Loucy (cell line): ENCODE measurements around the gene COMMD2.

Source experiments
- H2AFZ ChIP-seq: fragments of 200-600 bp; sonication (generic); 2 replicates; pipeline ENCODE4 v1.6.0; 2016; ENCODE audit warnings: antibody characterized with exemption, mild to moderate bottlenecking, low read length, moderate library complexity
- H3F3A ChIP-seq: fragments of 200-600 bp; 2 replicates; pipeline ENCODE4 v1.6.0; 2016; ENCODE audit warnings: antibody characterized with exemption, low read depth, mild to moderate bottlenecking
- H3K27me3 ChIP-seq: fragments of 200-600 bp; sonication (generic); 2 replicates; pipeline ENCODE4 v1.6.1; 2014; ENCODE audit warnings: low read length, mild to moderate bottlenecking; ENCODE audit not compliant: insufficient read depth, poor library complexity, severe bottlenecking
- H3K36me3 ChIP-seq: fragments of 200-600 bp; sonication (generic); 2 replicates; pipeline ENCODE4 v1.6.1; 2016; ENCODE audit warnings: low read length; ENCODE audit not compliant: insufficient read depth
- H3K4me1 ChIP-seq: fragments of 200-600 bp; sonication (generic); 2 replicates; pipeline ENCODE4 v1.5.1; 2014; ENCODE audit warnings: low read length, mild to moderate bottlenecking; ENCODE audit not compliant: insufficient read depth, poor library complexity, severe bottlenecking
- H3K4me2 ChIP-seq: fragments of 200-600 bp; sonication (generic); 2 replicates; pipeline ENCODE4 v1.6.0; 2014; ENCODE audit warnings: antibody characterized with exemption, low read length, low read depth, mild to moderate bottlenecking; ENCODE audit not compliant: poor library complexity, severe bottlenecking
- H3K4me3 ChIP-seq: fragments of 200-600 bp; sonication (generic); 2 replicates; pipeline ENCODE4 v1.5.1; 2014; ENCODE audit warnings: low read length, mild to moderate bottlenecking, mixed read lengths; ENCODE audit not compliant: poor library complexity, severe bottlenecking
- H3K79me2 ChIP-seq: fragments of 200-600 bp; sonication (generic); 2 replicates; pipeline ENCODE4 v1.6.1; 2014; ENCODE audit warnings: low read length; ENCODE audit not compliant: insufficient read depth
- H3K9ac ChIP-seq: fragments of 200-600 bp; sonication (generic); 2 replicates; pipeline ENCODE4 v1.6.0; 2014; ENCODE audit warnings: mild to moderate bottlenecking, low read depth, low read length, moderate library complexity; ENCODE audit not compliant: poor library complexity, severe bottlenecking
- H3K9me2 ChIP-seq: fragments of 200-600 bp; sonication (generic); replicated peaks from 2 replicates; pipeline ENCODE4 v1.6.1; 2016; ENCODE audit warnings: low read depth, low read length, mixed read lengths
- H3K9me3 ChIP-seq: fragments of 200-600 bp; sonication (generic); 2 replicates; pipeline ENCODE4 v1.6.1; 2014; ENCODE audit warnings: mild to moderate bottlenecking, antibody characterized with exemption, low read length, low read depth; ENCODE audit not compliant: insufficient read depth
- H4K20me1 ChIP-seq: fragments of 200-600 bp; sonication (generic); 2 replicates; pipeline ENCODE4 v1.6.0; 2014; ENCODE audit warnings: antibody characterized with exemption, low read length, mild to moderate bottlenecking; ENCODE audit not compliant: insufficient read depth, poor library complexity, severe bottlenecking
- CTCF ChIP-seq: fragments of 200-600 bp; sonication (generic); conservative IDR thresholded peaks from 2 replicates; pipeline ENCODE4 v1.5.1; 2014; ENCODE audit warnings: mild to moderate bottlenecking, antibody characterized with exemption, low read length
- EZH2phosphoT487 ChIP-seq: fragments of 200-600 bp; IDR thresholded peaks from 2 replicates; pipeline ENCODE4 v1.6.1; 2018; ENCODE audit warnings: antibody characterized with exemption, mild to moderate bottlenecking, moderate library complexity, borderline replicate concordance

COMMD2 gene

GRCh38 chr3:149751551-149751950, 738 bp downstream of the COMMD2 start:
- no peak for TF ChIP-seq CTCF
- Histone ChIP-seq H3K4me3 (peak overlapping the region; percentile 94), H3F3A (no peaks in the 10 kb centered on the region), H2AFZ (peak overlapping the region; percentile 99), H3K27me3 (no peaks in the 10 kb centered on the region), H3K9me2 (no peaks in the 10 kb centered on the region), H4K20me1 (no peaks in the 10 kb centered on the region), H3K9ac (peak overlapping the region; percentile 79), H3K79me2 (peaks cover 23% of the 10 kb centered on the region), H3K4me1 (peaks cover 16% of the 10 kb centered on the region), H3K36me3 (peaks cover 13% of the 10 kb centered on the region; the same call in 1 of the 2 replicates), H3K4me2 (peak overlapping the region; percentile 98), H3K9me3 (no peaks in the 10 kb centered on the region)

- no peak overlapping the region for H3K4me3 ChIP-seq
- peaks cover 14% of the 10 kb centered on the region for H3K4me1 ChIP-seq
- H3K4me2 ChIP-seq = peak overlapping the region; percentile 33
- peaks cover 35% of the 10 kb centered on the region; the same call in 1 of the 2 replicates for H3K36me3 ChIP-seq
- H3K9me2 ChIP-seq = no peaks in the 10 kb centered on the region
- peaks cover 4% of the 10 kb centered on the region; the same call in 1 of the 2 replicates for H3K79me2 ChIP-seq
- H4K20me1 ChIP-seq = no peaks in the 10 kb centered on the region
- H3K9me3 ChIP-seq = no peaks in the 10 kb centered on the region
- TF ChIP-seq CTCF (no peak), EZH2phosphoT487 (no peak)
- H2AFZ ChIP-seq = no peak overlapping the region
- H3K9ac ChIP-seq = no peak overlapping the region
- H3F3A ChIP-seq = no peaks in the 10 kb centered on the region
- H3K27me3 ChIP-seq = no peaks in the 10 kb centered on the region
Observed at GRCh38 chr3:149744606-149745005, 7.7 kb downstream of the COMMD2 start.

- Histone ChIP-seq H3K9me3 (no peaks in the 10 kb centered on the region), H3K36me3 (peaks cover 35% of the 10 kb centered on the region; the same call in 1 of the 2 replicates), H3K9ac (no peak overlapping the region), H3K9me2 (no peaks in the 10 kb centered on the region), H3F3A (no peaks in the 10 kb centered on the region), H2AFZ (no peak overlapping the region), H3K79me2 (no peaks in the 10 kb centered on the region), H3K27me3 (no peaks in the 10 kb centered on the region), H4K20me1 (no peaks in the 10 kb centered on the region), H3K4me2 (peak overlapping the region; percentile 33), H3K4me3 (no peak overlapping the region), H3K4me1 (peaks cover 11% of the 10 kb centered on the region)
- TF ChIP-seq CTCF (no peak), EZH2phosphoT487 (no peak)
Observed at GRCh38 chr3:149744151-149744550, 8.1 kb downstream of the COMMD2 start.
